ENCODE results near the gene LSR.

The LSR gene

DNA sequence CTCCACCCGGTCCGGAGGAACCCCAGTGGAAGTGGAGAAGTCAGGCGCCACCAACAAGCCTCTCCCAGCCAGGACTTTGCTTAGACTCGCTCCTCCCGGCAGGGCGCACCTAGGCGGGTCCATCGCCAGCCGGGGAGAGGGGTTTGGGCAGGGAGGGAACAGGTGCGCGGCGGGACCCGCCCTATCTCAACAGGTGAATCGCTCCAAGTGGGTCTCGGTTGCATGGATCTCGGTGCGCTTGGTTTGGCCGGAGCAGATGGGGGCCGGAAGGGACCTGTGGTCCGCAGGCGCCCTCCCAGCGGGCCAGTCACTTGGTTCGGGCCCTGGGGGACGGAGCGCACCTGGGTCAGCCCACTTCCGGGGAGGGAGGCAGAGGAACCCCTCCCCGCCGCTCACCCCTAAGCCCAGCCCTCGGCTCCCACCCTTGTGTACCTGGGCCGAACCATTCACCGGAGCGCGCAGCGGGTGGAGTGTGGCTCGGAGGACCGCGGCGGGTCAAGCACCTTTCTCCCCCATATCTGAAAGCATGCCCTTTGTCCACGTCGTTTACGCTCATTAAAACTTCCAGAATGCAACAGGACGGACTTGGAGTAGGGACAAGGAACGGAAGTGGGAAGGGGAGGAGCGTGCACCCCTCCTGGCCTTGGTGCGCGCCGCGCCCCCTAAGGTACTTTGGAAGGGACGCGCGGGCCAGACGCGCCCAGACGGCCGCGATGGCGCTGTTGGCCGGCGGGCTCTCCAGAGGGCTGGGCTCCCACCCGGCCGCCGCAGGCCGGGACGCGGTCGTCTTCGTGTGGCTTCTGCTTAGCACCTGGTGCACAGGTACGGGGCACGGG, at the start of gene LSR:
LSR (plus strand) TSS at position 693 of the 836 bp plus-strand sequence; CDS start at position 714, 21 bp downstream.
- TF ChIP-seq ZFX (IDR thresholded peaks at IDR 0.05; ENCODE audit: borderline replicate concordance), result no peak
- TF ChIP-seq CTCF (IDR thresholded peaks at IDR 0.05), result peak; percentile 25
- H3K27ac ChIP-seq, result peak within 1 kb of the TSS; percentile 99

DNA sequence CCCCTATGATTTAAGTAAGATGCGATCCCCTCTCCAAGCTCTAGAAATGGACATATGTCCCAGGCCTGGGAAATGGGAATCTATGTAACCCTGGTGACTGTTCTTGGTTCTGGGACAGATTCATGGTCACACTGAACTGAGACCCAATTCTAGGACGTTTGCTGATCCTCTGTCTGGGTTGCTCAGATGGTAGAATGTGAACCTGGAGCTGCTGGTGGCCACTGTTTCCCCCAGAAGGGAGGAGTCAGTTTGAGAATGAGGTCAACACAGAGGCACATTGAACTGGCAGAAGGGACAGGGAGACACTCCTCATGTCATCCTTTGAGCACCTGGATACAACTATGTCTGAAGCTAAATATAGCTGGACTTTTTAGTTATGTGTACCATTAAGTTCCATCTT, 49.3 kb upstream of the LSR start:
- H3K27ac ChIP-seq, result no peak overlapping the region
- no peak for TF ChIP-seq ZFX (IDR thresholded peaks at IDR 0.05; ENCODE audit: borderline replicate concordance)

DNA sequence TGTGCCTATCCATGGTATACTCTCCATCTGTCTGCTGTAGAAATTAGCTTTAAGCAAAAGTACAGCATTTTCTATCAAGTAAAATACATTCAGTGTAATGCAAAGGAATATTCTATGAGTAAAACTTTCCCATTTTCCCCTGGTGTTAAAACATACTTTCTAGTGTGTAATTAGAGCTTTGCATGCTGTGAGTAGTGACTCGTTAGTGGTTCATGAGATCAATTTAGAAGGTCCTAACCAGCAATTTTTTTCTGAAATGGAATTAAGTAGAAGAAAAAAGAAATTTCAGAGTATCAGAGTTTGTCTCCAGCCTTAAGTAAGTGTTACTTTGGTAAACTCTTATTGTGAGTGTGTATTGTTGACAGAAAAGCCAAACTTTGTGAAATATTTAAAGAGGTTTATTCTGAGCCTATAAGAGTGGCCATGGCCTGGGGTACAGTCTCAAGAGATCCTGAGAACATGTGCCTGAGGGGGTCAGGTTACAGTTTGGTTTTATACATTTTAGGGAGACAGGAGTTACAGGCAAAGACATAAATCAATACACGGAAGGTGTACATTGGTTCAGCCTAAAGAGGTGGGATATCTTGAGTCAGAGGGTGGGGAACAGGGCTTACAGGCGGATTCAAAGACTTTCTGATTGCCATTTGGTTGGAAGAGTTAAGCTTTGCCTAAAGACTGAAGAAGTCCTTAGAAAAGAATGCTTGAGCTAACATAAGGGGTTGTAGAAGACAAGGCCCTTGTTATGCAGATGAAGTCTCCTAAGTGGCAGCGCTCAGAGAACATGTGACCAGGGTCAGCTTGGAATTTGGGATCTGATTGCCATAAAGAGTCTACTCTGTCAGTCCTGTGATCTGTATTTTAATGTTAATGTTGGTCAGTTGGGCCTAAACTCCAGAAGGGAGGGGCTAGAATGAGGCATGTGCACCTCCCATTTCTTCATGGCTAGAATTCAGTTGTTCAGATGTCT, 45.8 kb upstream of the LSR start:
- no peak overlapping the region for H3K27ac ChIP-seq
- TF ChIP-seq ZFX (IDR thresholded peaks at IDR 0.05; ENCODE audit: borderline replicate concordance) (no peak), CTCF (IDR thresholded peaks at IDR 0.05) (no peak)

GRCh38 chr19:35204799-35205732, 43.7 kb upstream of the LSR start:
- H3K27ac ChIP-seq, result no peak overlapping the region

DNA sequence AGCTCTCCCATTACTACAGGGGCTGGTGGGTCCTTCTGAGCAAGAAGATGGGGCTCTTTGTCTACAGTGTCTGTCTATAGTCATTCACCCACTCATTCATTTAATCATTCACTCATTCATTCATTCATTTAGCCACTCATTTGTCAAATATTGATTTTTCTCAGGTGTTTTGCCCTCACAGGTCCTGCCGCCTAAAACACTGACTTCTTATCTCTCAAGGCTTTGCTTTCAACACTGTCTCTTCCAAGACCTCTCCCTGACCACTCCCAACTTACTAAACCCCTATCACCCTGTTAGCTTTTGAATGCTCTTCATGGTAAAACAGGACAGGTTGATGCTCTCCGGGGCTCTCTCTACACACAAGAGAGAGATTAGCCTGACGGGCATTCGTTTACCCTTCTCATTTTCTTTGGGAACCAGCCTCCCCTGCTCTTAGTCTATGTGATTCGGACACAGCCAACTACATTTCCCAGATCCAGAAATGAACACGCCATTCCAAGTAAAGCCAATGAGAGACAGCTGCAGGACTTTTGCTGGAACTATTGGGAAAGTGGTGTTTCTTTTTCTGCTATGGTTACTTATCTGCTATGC, 43.0 kb upstream of the LSR start:
- TF ChIP-seq CTCF (IDR thresholded peaks at IDR 0.05), result no peak
- no peak for TF ChIP-seq ZFX (IDR thresholded peaks at IDR 0.05; ENCODE audit: borderline replicate concordance)
- no peak overlapping the region for H3K27ac ChIP-seq

More at GRCh38 chr19:35204799-35205732, 43.7 kb upstream of the LSR start:
- no peak for TF ChIP-seq ZFX (IDR thresholded peaks at IDR 0.05; ENCODE audit: borderline replicate concordance)
- TF ChIP-seq CTCF (IDR thresholded peaks at IDR 0.05), result no peak

DNA sequence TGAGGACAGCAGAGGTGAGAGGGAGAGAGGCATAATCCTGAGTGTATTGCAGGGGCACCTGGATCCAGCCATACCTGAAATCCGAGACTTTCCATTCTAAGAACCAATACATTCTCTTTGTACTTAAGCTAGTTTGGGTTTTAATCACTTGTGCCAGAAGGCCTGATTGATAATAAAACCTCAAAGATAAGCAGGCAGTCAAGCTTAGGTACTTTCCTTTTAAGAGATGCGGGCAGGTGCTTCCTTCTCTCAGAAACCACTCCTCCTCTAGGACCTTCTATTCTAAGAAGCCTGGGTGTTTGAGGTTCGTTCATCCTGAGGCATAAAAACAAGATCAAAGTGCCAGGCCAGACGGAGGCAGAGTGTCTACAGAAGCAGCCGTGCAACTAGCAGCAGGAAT, 42.4 kb upstream of the LSR start:
- no peak overlapping the region for H3K27ac ChIP-seq
- TF ChIP-seq ZFX (IDR thresholded peaks at IDR 0.05; ENCODE audit: borderline replicate concordance) (no peak), CTCF (IDR thresholded peaks at IDR 0.05) (no peak)

Measured in 22Rv1 (cell line).